H1 (cell line): ENCODE measurements around the gene FBXL12. TPM values are rescaled to one million over a fixed set of nuclear protein-coding genes. Genes with fewer than 3 reads are reported as not detected.
"Not testable (repeated sequence)": the region's sequence is repeated elsewhere in the genome, so short reads cannot be mapped to it uniquely, and the experiment has no call there.

Experiments used
- CTCF ChIA-PET: fragments of 300-600 bp; sonication (Branson Sonifier 250); formaldehyde crosslinking; loops from one replicate; lab custom pipeline; 2021; ENCODE audit not compliant: partially characterized antibody; lab: Charles Lee
- POLR2A ChIA-PET: fragments of 300-600 bp; sonication (Branson Sonifier 250); formaldehyde crosslinking; loops from one replicate; lab custom pipeline; 2021; ENCODE audit warnings: inconsistent platforms; ENCODE audit not compliant: partially characterized antibody; lab: Charles Lee
- DNase-seq, 2 experiments: peaks; one replicate each; pipeline versions ENCODE4 v3.0.0 to v3.0.0-alpha.2; 2010 to 2022; ENCODE audit warnings: low spot score in 2 of 2, low read depth in 1 of 2, mixed read lengths in 1 of 2
- FAIRE-seq: peaks from 2 replicates; lab custom pipeline; 2011; peaks lifted over from hg19 to GRCh38; lab: Jason Lieb, UNC
- H2AFZ ChIP-seq: 2 replicates; pipeline ENCODE4 v1.8.1; 2012; ENCODE audit warnings: low read length, inconsistent platforms
- H2AK5ac ChIP-seq: 2 replicates; pipeline ENCODE4 v1.6.1; 2013; ENCODE audit warnings: low read depth, low read length
- H2BK120ac ChIP-seq: replicated peaks from 2 replicates; pipeline ENCODE3; 2013; ENCODE audit warnings: low read depth, low read length, inconsistent platforms
- H2BK12ac ChIP-seq: 2 replicates; pipeline ENCODE4 v1.6.1; 2013; ENCODE audit warnings: low read depth, low read length
- H2BK15ac ChIP-seq: 2 replicates; pipeline ENCODE4 v1.6.1; 2013; ENCODE audit warnings: low read length
- H2BK20ac ChIP-seq: 2 replicates; pipeline ENCODE4 v1.6.1; 2013; ENCODE audit warnings: low read length
- H2BK5ac ChIP-seq: 2 replicates; pipeline ENCODE4 v1.6.1; 2013; ENCODE audit warnings: low read depth, low read length
- H3K14ac ChIP-seq: 2 replicates; pipeline ENCODE4 v1.6.1; 2013; ENCODE audit warnings: inconsistent platforms; ENCODE audit not compliant: insufficient read length
- H3K18ac ChIP-seq: 2 replicates; pipeline ENCODE4 v1.6.1; 2013; ENCODE audit warnings: low read length; ENCODE audit errors: extremely low read depth
- H3K23ac ChIP-seq: 2 replicates; pipeline ENCODE4 v1.6.1; 2013; ENCODE audit warnings: inconsistent platforms; ENCODE audit not compliant: insufficient read length
- H3K23me2 ChIP-seq: 2 replicates; pipeline ENCODE4 v1.6.1; 2013; ENCODE audit warnings: low read depth, low read length
- H3K27ac ChIP-seq: 2 replicates; pipeline ENCODE4 v1.6.1; 2011; ENCODE audit warnings: low read depth, low read length, inconsistent platforms
- H3K27me3 ChIP-seq, 4 experiments: replicated peaks in 1 of 4; 1 replicate in 1 of 4; 2 replicates in 3 of 4; pipeline versions ENCODE4 v1.6.1 to v1.8.1; 2011 to 2013; ENCODE audit warnings: low read length in 3 of 4, mild to moderate bottlenecking in 3 of 4, inconsistent platforms in 2 of 4, mixed read lengths in 2 of 4, moderate library complexity in 1 of 4; ENCODE audit not compliant: control insufficient read depth in 3 of 4, insufficient read depth in 3 of 4; ENCODE audit errors: extremely low read depth in 1 of 4
- H3K36me3 ChIP-seq, 4 experiments: 2 replicates each; pipeline versions ENCODE4 v1.6.1 to v1.8.1; 2011 to 2013; ENCODE audit warnings: mild to moderate bottlenecking in 4 of 4, low read length in 3 of 4, moderate library complexity in 2 of 4, control low read depth in 1 of 4, inconsistent platforms in 1 of 4; ENCODE audit not compliant: insufficient read depth in 4 of 4, control insufficient read depth in 2 of 4
- H3K4ac ChIP-seq: replicated peaks from 2 replicates; pipeline ENCODE3; 2013; ENCODE audit warnings: low read length, low read depth, mixed read lengths, inconsistent platforms; ENCODE audit not compliant: insufficient read length
- H3K4me1 ChIP-seq, 4 experiments: replicated peaks in 1 of 4; 1 replicate in 1 of 4; 2 replicates in 3 of 4; pipeline versions ENCODE4 v1.6.1 to v1.8.1; 2011 to 2013; ENCODE audit warnings: low read length in 3 of 4, inconsistent platforms in 2 of 4, mixed read lengths in 1 of 4; ENCODE audit not compliant: insufficient read depth in 4 of 4, control insufficient read depth in 3 of 4
- H3K4me2 ChIP-seq, 2 experiments: 2 replicates each; pipeline versions ENCODE4 v1.6.1 to v1.8.1; 2011 to 2013; ENCODE audit warnings: low read depth in 2 of 2, low read length in 2 of 2, control low read depth in 1 of 2, inconsistent platforms in 1 of 2, mild to moderate bottlenecking in 1 of 2; ENCODE audit not compliant: insufficient read depth in 1 of 2
- H3K4me3 ChIP-seq, 4 experiments: fragments of 200-600, 300-600 bp in 1 of 4; sonication (generic), shearing (Covaris generic), sonication (Bioruptor Twin) in 1 of 4; 2 replicates each; pipeline versions ENCODE4 v1.5.1 to v1.8.1; 2011 to 2016; ENCODE audit warnings: low read length in 4 of 4, low read depth in 3 of 4, control low read depth in 2 of 4, inconsistent platforms in 2 of 4, mild to moderate bottlenecking in 2 of 4, mixed read lengths in 1 of 4, moderate library complexity in 1 of 4; ENCODE audit not compliant: insufficient read depth in 2 of 4; ENCODE audit errors: extremely low read depth in 1 of 4
- H3K56ac ChIP-seq: replicated peaks from 2 replicates; pipeline ENCODE3; 2013; ENCODE audit warnings: low read depth, mild to moderate bottlenecking, mixed read lengths, low read length, inconsistent platforms; ENCODE audit not compliant: insufficient read length
- H3K79me1 ChIP-seq: 2 replicates; pipeline ENCODE4 v1.6.1; 2013; ENCODE audit warnings: low read depth, low read length, control low read depth
- H3K79me2 ChIP-seq, 2 experiments: 2 replicates each; pipeline versions ENCODE4 v1.6.1 to v1.8.1; 2012 to 2013; ENCODE audit warnings: low read length in 2 of 2, mild to moderate bottlenecking in 2 of 2, inconsistent platforms in 1 of 2; ENCODE audit not compliant: insufficient read depth in 2 of 2, control insufficient read depth in 1 of 2
- H3K9ac ChIP-seq, 4 experiments: replicated peaks in 1 of 4; 1 replicate in 1 of 4; 2 replicates in 3 of 4; pipeline versions ENCODE4 v1.6.1 to v1.8.1; 2011 to 2013; ENCODE audit warnings: low read depth in 3 of 4, low read length in 3 of 4, control low read depth in 2 of 4, mild to moderate bottlenecking in 2 of 4, moderate library complexity in 2 of 4, inconsistent platforms in 1 of 4; ENCODE audit errors: extremely low read depth in 1 of 4
- H3K9me3 ChIP-seq, 2 experiments: 2 replicates each; pipeline versions ENCODE4 v1.6.1 to v1.8.1; 2012 to 2013; ENCODE audit warnings: mild to moderate bottlenecking in 2 of 2, moderate library complexity in 2 of 2, control low read depth in 1 of 2, inconsistent platforms in 1 of 2, low read depth in 1 of 2, low read length in 1 of 2, mixed read lengths in 1 of 2; ENCODE audit not compliant: insufficient read depth in 2 of 2
- H4K20me1 ChIP-seq, 2 experiments: replicated peaks in 1 of 2; 2 replicates each; pipeline versions ENCODE3 to v1.8.1; 2011 to 2013; ENCODE audit warnings: inconsistent platforms in 2 of 2, low read length in 2 of 2, mild to moderate bottlenecking in 1 of 2; ENCODE audit not compliant: insufficient read depth in 2 of 2, control insufficient read depth in 1 of 2
- H4K5ac ChIP-seq: 2 replicates; pipeline ENCODE4 v1.6.1; 2013; ENCODE audit warnings: low read length, low read depth, mixed read lengths, inconsistent platforms; ENCODE audit not compliant: insufficient read length
- H4K8ac ChIP-seq: 2 replicates; pipeline ENCODE4 v1.8.0; 2013; ENCODE audit warnings: mild to moderate bottlenecking, moderate library complexity, low read length, inconsistent platforms; ENCODE audit not compliant: insufficient read depth; ENCODE audit errors: extremely low read depth
- H4K91ac ChIP-seq: replicated peaks from 2 replicates; pipeline ENCODE3; 2013; ENCODE audit warnings: low read length, mixed read lengths, inconsistent platforms; ENCODE audit not compliant: insufficient read length
- WGBS, 2 experiments: shearing (Covaris generic) in 1 of 2; methylation state at CpG; one replicate each; pipeline versions ENCODE4 v1.1.6 to v1.1.7; 2013 to 2015; ENCODE audit warnings: low lambda C conversion rate in 2 of 2, mixed read lengths in 2 of 2, inconsistent platforms in 1 of 2, low coverage in 1 of 2, missing lambda C conversion rate in 1 of 2; ENCODE audit not compliant: insufficient replicate concordance in 2 of 2, insufficient coverage in 1 of 2, insufficient read length in 1 of 2; ENCODE audit errors: extremely low coverage in 1 of 2, missing lambda C conversion rate in 1 of 2; 5-methylcytosine and 5-hydroxymethylcytosine counted together
- polyA plus RNA-seq, 7 experiments: library from polyadenylated mRNA; depleted of rRNA in 3 of 7; stranded (reverse) in 5 of 7; unstranded in 2 of 7; fragments of >200 nt in 5 of 7; fragments of 200-250 nt in 2 of 7; gene quantifications; 1 replicate in 5 of 7; 2 replicates in 1 of 7; 4 replicates in 1 of 7; pipeline versions ENCODE4 v1.2.1 to v1.2.3, GENCODE V29; 2011 to 2013; ENCODE audit warnings: missing spikeins in 2 of 7, mixed read lengths in 2 of 7
- total RNA-seq: library from RNA; stranded (reverse); fragmentation: NEBNext Ultra II Directional; extraction: Animal tissue kit (Norgen Biotek cat#: 25700); gene quantifications from 2 replicates; pipeline ENCODE4 v1.2.1, GENCODE V29; 2021

FBXL12 gene
- total and polyA plus RNA-seq, 2 of the 8 experiments (the other 6 are each of a cell fraction or from before 2014, with no cell fraction given): 24.6 to 62.3 TPM

GRCh38 chr19:9843626-9844273 lies 24.9 kb upstream of the FBXL12 start:
- DNase-seq, H3K27me3 ChIP-seq, H3K79me1 ChIP-seq, H3K9me3 ChIP-seq, H3K4ac ChIP-seq, H2BK5ac ChIP-seq, H4K91ac ChIP-seq, H3K14ac ChIP-seq, FAIRE-seq, H2BK12ac ChIP-seq, H3K23ac ChIP-seq, H4K8ac ChIP-seq, H3K4me3 ChIP-seq, H2AK5ac ChIP-seq, H2BK20ac ChIP-seq, CTCF ChIA-PET, H3K4me2 ChIP-seq, H3K56ac ChIP-seq, H2BK15ac ChIP-seq, H2AFZ ChIP-seq, H3K4me1 ChIP-seq, H3K23me2 ChIP-seq, H3K18ac ChIP-seq, H4K5ac ChIP-seq, H3K27ac ChIP-seq, H3K79me2 ChIP-seq, H3K9ac ChIP-seq, H2BK120ac ChIP-seq: not testable (repeated sequence)
- Histone ChIP-seq H4K20me1 (peaks cover 16 to 38% of the 10 kb centered on the region in 2 experiments), H3K36me3 (peaks cover 3 to 32% (median 8%) of the 10 kb centered on the region in 4 experiments; a peak in 6 of 8 replicates)
- 94% methylated on average over 12 of the region's 12 CpGs; no CpG with 5 or more reads in 1 of the 2 experiments for WGBS, 2 experiments
- POLR2A ChIA-PET: interaction anchor here (1.9 kb wide), 1 partner anchor 16 kb away, joined by 5 read pairs; the partner anchor contains the start of gene UBL5
